HFF-Myc (cell line): ENCODE results near the gene PRSS12.

Experiments used
- DNase-seq: peaks from one replicate; pipeline ENCODE4 v3.0.0-alpha.2; 2011; ENCODE audit warnings: low read depth; ENCODE audit errors: extremely low read depth
- H3K4me3 ChIP-seq: replicated peaks from 2 replicates; pipeline ENCODE4 v1.5.1; 2011; ENCODE audit warnings: low read depth, mild to moderate bottlenecking, control low read depth, low read length
- CTCF ChIP-seq: IDR thresholded peaks from 2 replicates; pipeline ENCODE4 v1.5.1; 2012; ENCODE audit warnings: mild to moderate bottlenecking, low read depth, low read length, control low read depth; ENCODE audit errors: missing control alignments

Gene PRSS12

DNA sequence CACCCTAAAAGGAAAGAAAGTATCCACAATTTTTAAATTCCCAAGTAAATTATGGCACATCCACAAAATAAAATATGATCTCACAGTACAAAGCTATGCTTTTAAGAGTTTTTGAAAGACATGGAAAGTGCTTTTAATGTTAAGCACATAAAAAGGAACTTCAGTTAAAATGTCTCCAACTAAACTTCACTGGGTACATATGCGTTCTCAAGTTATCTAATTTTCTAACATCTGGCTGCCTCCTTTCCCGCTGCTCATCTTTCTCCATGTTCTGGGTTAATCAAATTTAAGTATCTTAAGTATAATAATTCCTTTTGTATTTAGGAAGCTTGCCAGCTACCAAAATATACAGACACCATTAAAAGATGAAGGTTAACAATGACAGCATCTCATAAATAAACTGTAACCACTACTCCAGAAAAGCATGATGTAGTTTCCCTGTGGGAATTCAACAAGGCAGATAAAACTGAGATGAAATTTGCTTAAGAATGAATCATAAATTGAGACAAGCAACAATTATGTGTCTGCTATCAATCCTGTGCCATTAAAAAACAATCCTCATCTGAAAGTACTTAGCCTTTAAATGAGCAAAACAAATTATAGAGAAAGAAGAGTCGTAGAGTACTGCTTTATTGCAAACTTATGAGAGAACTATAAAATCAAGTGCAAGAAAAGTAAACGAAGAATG, 25.1 kb downstream of the PRSS12 start:
- DNase-seq: peak; percentile 82
- no peak overlapping the region for H3K4me3 ChIP-seq
- no peak for TF ChIP-seq CTCF

DNA sequence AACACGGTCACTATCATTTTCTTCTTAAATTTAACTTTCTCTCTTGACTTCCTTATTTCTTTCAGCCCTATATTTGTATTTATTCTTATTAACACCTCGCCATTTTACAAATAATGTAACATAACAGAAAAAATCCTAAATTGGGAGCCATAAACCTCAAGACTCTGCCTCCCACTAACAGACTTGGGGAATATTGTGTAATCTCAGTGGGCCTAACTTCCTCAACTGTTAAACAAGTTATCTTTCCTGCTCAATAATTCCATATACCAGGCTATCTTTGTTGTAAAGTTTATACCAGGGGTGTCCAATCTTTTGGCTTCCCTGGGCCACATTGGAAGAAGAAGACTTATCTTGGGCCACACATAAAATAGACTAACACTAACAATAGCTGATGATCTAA, 26.2 kb downstream of the PRSS12 start:
- H3K4me3 ChIP-seq: no peak overlapping the region
- no peak for TF ChIP-seq CTCF
- DNase-seq: no peak

DNA sequence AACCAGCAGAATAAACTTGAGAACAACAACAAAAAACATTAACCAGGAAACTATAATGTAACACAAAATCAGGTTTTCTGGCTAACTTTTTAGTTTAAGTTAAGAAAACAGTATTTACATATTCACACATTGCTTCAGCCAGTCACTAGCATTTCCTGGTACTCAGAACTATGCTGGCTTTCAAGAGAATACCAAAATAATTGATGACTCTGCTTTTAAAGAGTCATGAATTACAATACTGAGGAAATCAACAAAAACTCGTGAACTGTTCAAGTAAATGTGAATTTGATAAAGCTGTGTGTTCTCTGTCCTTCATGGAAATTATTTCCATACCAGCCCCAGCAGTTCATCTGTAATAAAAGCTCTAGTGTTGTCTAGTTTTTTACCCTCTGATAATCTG, 27.4 kb downstream of the PRSS12 start:
- TF ChIP-seq CTCF: no peak
- H3K4me3 ChIP-seq: no peak overlapping the region
- DNase-seq: no peak

DNA sequence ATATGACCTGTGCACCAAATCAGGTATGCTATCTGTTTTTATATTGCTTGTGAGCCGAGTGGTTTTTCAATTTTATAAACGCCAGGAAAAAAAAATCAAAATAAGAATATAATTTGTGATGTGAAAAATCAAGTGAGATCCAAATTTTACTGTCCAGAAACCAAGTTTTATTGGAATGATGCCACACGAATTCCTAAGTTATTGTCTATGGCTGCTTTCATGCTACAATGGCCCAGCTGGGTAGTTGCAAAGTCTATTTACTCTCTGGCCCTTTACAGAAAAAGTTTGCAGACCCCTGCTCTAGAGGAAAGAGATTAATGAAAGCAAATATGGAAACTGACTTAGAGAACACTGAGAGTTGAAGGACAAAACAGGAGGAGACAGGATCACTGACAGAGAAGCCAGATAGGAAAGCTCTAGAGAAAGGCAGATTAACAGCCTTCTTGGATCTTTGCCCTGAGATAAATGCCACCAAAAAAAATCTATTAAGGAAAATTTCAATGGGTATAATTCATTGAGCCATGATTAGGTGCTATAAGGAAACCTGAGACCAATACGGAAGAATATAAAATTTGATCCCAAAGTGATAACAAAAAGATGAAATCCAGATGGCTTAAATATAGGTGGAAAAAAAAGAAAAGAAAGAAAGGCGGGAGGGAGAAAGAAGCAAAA, 29.8 kb downstream of the PRSS12 start:
- DNase-seq: no peak
- no peak overlapping the region for H3K4me3 ChIP-seq
- TF ChIP-seq CTCF: no peak

GRCh38 chr4:118318931-118319330, 33.9 kb downstream of the PRSS12 start:
- DNase-seq: no peak
- no peak for TF ChIP-seq CTCF
- no peak overlapping the region for H3K4me3 ChIP-seq

DNA sequence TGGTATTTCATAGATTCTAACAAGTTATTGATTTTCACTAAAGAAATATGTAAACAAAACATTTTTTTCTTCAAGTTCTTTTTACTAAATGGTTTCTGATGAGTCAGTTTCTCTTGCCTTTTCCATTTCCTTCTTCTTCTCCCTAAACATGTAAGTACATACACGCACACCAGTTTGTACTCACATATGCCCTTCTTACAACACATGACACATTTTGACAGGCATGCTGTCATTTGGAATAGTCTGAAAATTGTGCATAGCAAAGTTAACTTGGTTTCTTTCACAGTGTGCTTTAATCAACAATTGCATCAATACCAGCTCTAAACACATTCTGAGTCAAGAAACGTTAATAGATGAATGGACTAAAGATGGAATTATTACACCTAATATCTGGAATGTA, 35.1 kb downstream of the PRSS12 start:
- no peak for DNase-seq
- H3K4me3 ChIP-seq: no peak overlapping the region
- no peak for TF ChIP-seq CTCF
